Small intestine (tissue), 7 donors: ENCODE measurements around the gene AKR1B15. TPM values are rescaled to one million over a fixed set of nuclear protein-coding genes. Genes with fewer than 3 reads are reported as not detected.
"Not testable (repeated sequence)": the region's sequence is repeated elsewhere in the genome, so short reads cannot be mapped to it uniquely, and the experiment has no call there.

ENCODE experiments used
- DNase-seq, 2 donors: peaks; one replicate each; pipeline versions ENCODE4 v3.0.0 to v3.0.0-alpha.2; 2013
- FAIRE-seq: peaks from 2 replicates; lab custom pipeline; 2012; peaks lifted over from hg19 to GRCh38; lab: Jason Lieb, UNC
- H3K27ac ChIP-seq, 3 donors: one replicate each; pipeline ENCODE4 v1.5.1; 2013; ENCODE audit warnings: low read length in 2 of 3, mild to moderate bottlenecking in 2 of 3, control low read depth in 1 of 3, inconsistent platforms in 1 of 3, low read depth in 1 of 3, moderate library complexity in 1 of 3
- H3K27me3 ChIP-seq, 3 donors: one replicate each; pipeline ENCODE4 v1.6.1; 2013; ENCODE audit warnings: low read length in 3 of 3, inconsistent platforms in 1 of 3; ENCODE audit not compliant: control insufficient read depth in 3 of 3, insufficient read depth in 3 of 3
- H3K36me3 ChIP-seq, 3 donors: one replicate each; pipeline ENCODE4 v1.6.1; 2013; ENCODE audit warnings: low read length in 3 of 3, inconsistent platforms in 1 of 3, low read depth in 1 of 3, mild to moderate bottlenecking in 1 of 3, moderate library complexity in 1 of 3; ENCODE audit not compliant: control insufficient read depth in 3 of 3, insufficient read depth in 2 of 3
- H3K4me1 ChIP-seq, 3 donors: one replicate each; pipeline ENCODE4 v1.6.1; 2013; ENCODE audit warnings: low read length in 2 of 3, inconsistent platforms in 1 of 3, low read depth in 1 of 3, mild to moderate bottlenecking in 1 of 3, moderate library complexity in 1 of 3; ENCODE audit not compliant: control insufficient read depth in 3 of 3, insufficient read depth in 2 of 3
- H3K4me3 ChIP-seq, 3 donors: one replicate each; pipeline ENCODE4 v1.5.1; 2013; ENCODE audit warnings: low read length in 3 of 3, control low read depth in 1 of 3, inconsistent platforms in 1 of 3, low read depth in 1 of 3, mild to moderate bottlenecking in 1 of 3, moderate library complexity in 1 of 3
- H3K9me3 ChIP-seq, 2 donors: one replicate each; pipeline ENCODE4 v1.6.1; 2013; ENCODE audit warnings: low read depth in 1 of 2, low read length in 1 of 2; ENCODE audit not compliant: control insufficient read depth in 2 of 2, insufficient read depth in 1 of 2
- WGBS, 3 donors: extraction: QIAGEN DNeasy Blood & Tissue Kit; methylation state at CpG; one replicate each; pipeline ENCODE4 v1.1.7; 2013; 5-methylcytosine and 5-hydroxymethylcytosine counted together
- polyA plus RNA-seq, 4 donors: library from polyadenylated mRNA; stranded (reverse) in 3 of 4; unstranded in 1 of 4; fragments of 200-250 nt in 3 of 4; fragments of 120-200 nt in 1 of 4; gene quantifications; one replicate each; pipeline versions ENCODE4 v1.2.1 to v1.2.3, GENCODE V29; 2013
- donor health status: healthy with polysubstance abuse.
- donor health status: control.
- donor health status: control.
- donor health status: Bipolar disorder and iron deficiency.
- donor health status: healthy.

AKR1B15 gene
- polyA plus RNA-seq, 4 donors = 0.49 TPM; not detected in 3

DNA sequence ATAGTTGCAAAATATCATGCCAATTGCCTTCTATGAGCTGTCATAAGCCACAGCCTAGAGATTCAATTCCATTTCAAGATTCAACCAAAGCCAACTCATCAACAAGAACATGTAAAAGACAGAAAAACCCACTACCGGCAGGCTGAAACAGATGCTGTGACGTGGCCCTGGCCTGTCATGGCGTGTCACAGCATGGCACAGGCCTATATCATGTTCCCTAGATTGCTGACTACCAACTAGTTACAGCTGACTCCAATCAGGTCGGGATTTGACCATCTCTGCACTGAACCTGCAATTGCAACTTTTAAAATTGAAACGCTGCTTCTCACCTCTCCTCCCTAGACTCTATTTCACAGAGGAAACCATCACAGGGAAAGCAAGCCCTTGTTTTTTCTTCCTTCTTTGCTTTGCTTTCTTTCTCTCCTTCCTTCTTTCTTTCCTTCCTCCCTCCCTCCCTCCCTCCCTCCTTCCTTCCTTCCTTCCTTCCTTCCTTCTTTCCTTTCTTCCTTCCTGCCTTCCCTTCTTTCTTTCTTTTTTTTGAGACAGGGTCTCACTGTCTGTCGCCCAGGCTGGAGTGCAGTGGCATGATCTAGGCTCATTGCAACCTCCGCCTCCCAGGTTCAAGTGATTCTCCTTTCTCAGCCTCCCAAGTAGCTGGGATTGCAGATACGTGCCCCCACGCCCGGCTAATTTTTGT, 22.2 kb upstream of the AKR1B15 start:
- peaks cover 0 to 12% (median 0%) of the 10 kb centered on the region in 3 donors for H3K4me1 ChIP-seq
- H3K9me3 ChIP-seq, H3K27me3 ChIP-seq, H3K36me3 ChIP-seq, DNase-seq, FAIRE-seq, H3K4me3 ChIP-seq: not testable (repeated sequence)
- H3K27ac ChIP-seq = peak overlapping the region in 2 of 3 donors; percentile 28 to 35
- 66 to 83% (median 74%) methylated on average over 10 of the region's 10 CpGs for whole genome bisulfite sequencing, 3 donors

DNA sequence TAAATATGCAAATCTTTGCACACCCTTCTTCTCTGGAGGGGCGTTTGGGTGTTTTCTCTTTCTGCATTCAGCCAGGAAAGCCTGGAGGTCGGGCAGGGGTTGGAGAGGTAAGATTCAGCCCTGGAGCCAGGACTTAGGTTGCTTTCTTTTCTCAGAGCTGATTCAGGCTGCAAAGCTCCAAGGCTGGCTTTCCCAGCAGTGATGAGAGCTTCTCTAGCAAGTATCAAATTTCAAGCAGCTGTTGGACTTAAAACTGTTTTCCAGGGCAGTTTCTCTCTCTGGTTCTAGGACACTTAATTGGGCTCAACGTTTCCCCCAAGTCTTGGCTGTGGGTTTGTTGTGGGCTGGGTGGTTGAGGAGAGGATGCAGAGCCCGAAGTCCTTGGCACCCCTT, 20.9 kb upstream of the AKR1B15 start:
- peaks cover 0 to 21% (median 0%) of the 10 kb centered on the region in 3 donors for H3K4me1 ChIP-seq
- H3K4me3 ChIP-seq = peak overlapping the region in 2 of 3 donors; percentile 22 to 63
- peak overlapping the region; percentile 19 to 37 (median 27) for H3K27ac ChIP-seq
- no peaks in the 10 kb centered on the region for H3K9me3 ChIP-seq
- peaks cover 0 to 9% (median 0%) of the 10 kb centered on the region in 3 donors for H3K36me3 ChIP-seq
- no peaks in the 10 kb centered on the region for H3K27me3 ChIP-seq
- WGBS, 3 donors = 7 to 23% (median 14%) methylated on average over 4 of the region's 4 CpGs
- DNase-seq (peak in 1 of 2 donors; percentile 31), FAIRE-seq (no peak)

DNA sequence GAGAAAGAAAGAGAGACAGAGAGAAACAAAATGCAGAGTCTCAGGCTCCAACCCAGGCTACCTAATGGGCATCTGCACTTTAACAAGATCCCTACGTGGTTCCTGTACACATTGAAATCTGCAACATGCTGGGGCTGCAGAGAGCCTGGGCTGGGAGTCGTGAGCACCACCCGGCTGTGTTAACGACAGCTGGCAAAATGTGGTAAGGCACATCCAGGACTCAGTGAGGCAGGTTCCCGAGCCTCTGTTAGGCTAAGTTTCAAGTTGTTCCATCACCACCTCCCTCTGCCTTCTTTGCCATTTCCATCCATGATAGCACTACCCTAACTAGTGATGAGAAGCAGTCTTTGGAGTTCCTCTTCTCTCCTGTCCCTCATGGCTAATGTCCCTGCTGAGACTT, 20.2 kb upstream of the AKR1B15 start:
- peaks cover 0 to 24% (median 0%) of the 10 kb centered on the region in 3 donors for H3K4me1 ChIP-seq
- peaks cover 0 to 11% (median 0%) of the 10 kb centered on the region in 3 donors for H3K36me3 ChIP-seq
- peak overlapping the region in 2 of 3 donors; percentile 14 to 27 for H3K27ac ChIP-seq
- peak overlapping the region in 2 of 3 donors; percentile 22 to 63 for H3K4me3 ChIP-seq
- H3K9me3 ChIP-seq = no peaks in the 10 kb centered on the region
- 20 to 56% (median 27%) methylated on average over 5 of the region's 5 CpGs for WGBS, 3 donors
- no peaks in the 10 kb centered on the region for H3K27me3 ChIP-seq
- no peak for DNase-seq
- FAIRE-seq = no peak

DNA sequence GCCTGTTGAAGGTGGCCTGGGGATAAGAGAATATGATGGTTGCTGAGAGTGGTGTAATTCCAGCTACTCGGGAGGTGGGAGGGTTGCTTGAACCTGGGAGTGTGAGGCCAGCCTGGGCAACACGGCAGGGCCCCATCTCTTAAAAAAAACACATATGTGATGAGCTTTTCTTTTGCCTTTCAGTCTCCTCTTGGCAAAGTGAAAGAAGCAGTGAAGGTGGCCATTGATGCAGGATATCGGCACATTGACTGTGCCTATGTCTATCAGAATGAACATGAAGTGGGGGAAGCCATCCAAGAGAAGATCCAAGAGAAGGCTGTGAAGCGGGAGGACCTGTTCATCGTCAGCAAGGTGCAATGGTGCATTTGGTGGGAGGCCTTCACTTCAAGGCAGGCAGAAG, 18.4 kb upstream of the AKR1B15 start:
- FAIRE-seq (no peak), DNase-seq (no peak)
- peak overlapping the region; percentile 14 to 92 (median 29) for H3K27ac ChIP-seq
- H3K4me3 ChIP-seq = peak overlapping the region in 1 of 3 donors; percentile 63
- WGBS, 3 donors = 61 to 84% (median 66%) methylated on average over 5 of the region's 5 CpGs
- H3K27me3 ChIP-seq = no peaks in the 10 kb centered on the region
- H3K9me3 ChIP-seq = no peaks in the 10 kb centered on the region
- H3K36me3 ChIP-seq = peaks cover 0 to 16% (median 0%) of the 10 kb centered on the region in 3 donors
- H3K4me1 ChIP-seq = peaks cover 0 to 24% (median 0%) of the 10 kb centered on the region in 3 donors

DNA sequence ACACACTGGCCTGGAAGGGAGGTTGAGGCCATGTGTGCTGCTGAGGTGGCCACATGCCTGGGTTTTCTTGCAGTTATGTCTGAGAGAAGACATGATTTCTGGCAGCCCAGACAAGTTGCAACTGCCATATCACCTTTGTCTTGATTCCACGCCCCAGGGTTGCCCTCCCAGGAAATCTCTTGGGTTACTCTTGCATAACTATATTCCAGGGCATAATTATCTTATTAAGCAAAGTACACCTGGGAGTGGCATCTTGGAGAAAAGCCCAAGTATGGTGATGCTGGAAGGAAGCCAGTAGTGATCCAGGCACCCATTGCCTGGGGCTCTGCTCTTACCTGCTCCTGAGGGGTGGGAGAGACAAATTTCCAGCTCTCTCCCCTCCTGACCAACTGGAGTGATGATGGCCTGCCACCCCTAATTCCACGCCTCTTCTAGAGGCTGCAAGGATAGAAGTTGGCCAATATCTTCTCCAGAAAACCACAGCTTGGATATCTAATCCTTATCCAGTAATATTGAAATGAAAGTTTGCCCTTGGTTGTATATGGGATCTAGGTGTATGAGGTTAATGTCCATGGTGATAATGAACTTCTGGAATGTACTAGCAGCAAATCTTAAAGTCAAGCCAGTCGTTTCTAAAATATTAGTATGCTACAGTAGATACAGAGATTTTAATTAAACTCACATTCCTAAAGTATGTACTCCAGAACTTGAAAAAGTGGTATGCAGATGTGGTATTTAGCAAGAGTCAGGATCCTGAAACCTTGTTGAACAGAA, 16.5 kb upstream of the AKR1B15 start:
- no peaks in the 10 kb centered on the region for H3K9me3 ChIP-seq
- no peak for FAIRE-seq
- no peaks in the 10 kb centered on the region for H3K27me3 ChIP-seq
- 7 to 47% (median 24%) methylated on average over 3 of the region's 3 CpGs for WGBS, 3 donors
- DNase-seq = peak; percentile 85 to 97
- H3K4me1 ChIP-seq = peaks cover 0 to 19% (median 0%) of the 10 kb centered on the region in 3 donors
- H3K36me3 ChIP-seq = peaks cover 0 to 21% (median 3%) of the 10 kb centered on the region in 3 donors
- H3K27ac ChIP-seq = peak overlapping the region; percentile 76 to 92 (median 90)
- peak overlapping the region in 1 of 3 donors; percentile 63 for H3K4me3 ChIP-seq

DNA sequence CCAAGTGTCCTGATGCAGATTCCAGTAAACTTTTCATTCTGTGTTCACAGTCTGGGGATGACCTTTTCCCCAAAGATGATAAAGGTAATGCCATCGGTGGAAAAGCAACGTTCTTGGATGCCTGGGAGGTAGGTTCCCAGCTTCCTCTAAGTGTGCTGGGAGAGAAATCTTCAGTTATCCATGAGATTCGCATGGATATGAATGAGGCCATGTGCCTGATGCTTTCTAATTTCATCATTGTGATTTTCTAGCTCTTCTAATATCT, 16.0 kb upstream of the AKR1B15 start:
- Histone ChIP-seq H3K27ac (peak overlapping the region in 2 of 3 donors; percentile 50 to 76), H3K4me1 (peaks cover 0 to 16% (median 0%) of the 10 kb centered on the region in 3 donors), H3K27me3 (no peaks in the 10 kb centered on the region), H3K9me3 (no peaks in the 10 kb centered on the region), H3K4me3 (peak overlapping the region in 1 of 3 donors; percentile 30), H3K36me3 (peaks cover 0 to 21% (median 3%) of the 10 kb centered on the region in 3 donors)
- no peak for DNase-seq
- FAIRE-seq = no peak
- 35 to 65% (median 44%) methylated on average over 3 of the region's 3 CpGs for WGBS, 3 donors

DNA sequence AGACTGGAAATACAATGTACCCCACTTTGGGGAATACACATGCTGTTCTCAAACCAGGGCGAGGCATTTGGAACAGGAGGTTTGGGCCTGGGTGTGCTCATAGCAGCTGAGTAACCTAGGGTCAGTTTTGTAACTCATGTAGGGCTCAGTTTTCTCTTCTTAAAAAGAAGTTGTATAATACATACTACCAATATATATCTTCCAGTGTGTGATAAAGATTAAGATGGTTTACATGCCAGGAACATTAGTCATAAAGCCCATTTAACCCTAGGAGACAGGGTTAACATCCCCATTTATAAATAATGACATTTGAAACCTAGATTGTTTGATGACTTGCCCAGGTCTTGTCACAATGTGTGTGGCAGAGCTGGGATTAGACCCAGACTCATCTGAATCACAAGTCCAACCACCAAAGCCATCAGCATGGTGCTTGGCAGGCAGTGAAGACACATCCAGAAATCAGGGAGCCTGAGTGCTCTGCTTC, 15.6 kb upstream of the AKR1B15 start:
- Histone ChIP-seq H3K9me3 (no peaks in the 10 kb centered on the region), H3K27ac (peak overlapping the region in 2 of 3 donors; percentile 50 to 76), H3K27me3 (no peaks in the 10 kb centered on the region), H3K36me3 (peaks cover 0 to 25% (median 6%) of the 10 kb centered on the region in 3 donors), H3K4me3 (peak overlapping the region in 1 of 3 donors; percentile 30), H3K4me1 (peaks cover 0 to 15% (median 0%) of the 10 kb centered on the region in 3 donors)
- WGBS, 3 donors = 65 to 87% (median 84%) methylated on average over 1 of the region's 1 CpG
- FAIRE-seq = no peak
- no peak for DNase-seq

DNA sequence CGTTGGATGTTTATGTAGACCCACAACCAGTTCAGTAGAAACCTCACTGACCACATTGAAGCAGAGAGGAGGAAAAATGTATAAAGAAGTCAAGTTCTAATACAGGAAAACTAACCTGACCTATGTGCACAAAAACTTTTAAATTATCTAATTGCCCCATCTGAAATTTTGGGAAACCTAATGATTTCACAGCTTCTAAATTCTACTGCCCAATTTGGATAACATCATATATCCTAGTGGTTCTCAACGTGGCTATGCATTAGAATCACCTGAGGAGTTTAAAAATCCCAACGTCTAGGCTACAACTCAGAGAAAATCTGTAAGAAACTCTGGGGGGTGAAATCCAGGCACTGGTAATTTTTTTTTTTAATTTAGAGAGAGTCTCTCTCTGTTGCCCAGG, 14.3 kb upstream of the AKR1B15 start:
- Histone ChIP-seq H3K4me1 (peaks cover 0 to 15% (median 0%) of the 10 kb centered on the region in 3 donors), H3K27ac (no peak overlapping the region), H3K9me3 (no peaks in the 10 kb centered on the region), H3K4me3 (no peak overlapping the region), H3K27me3 (no peaks in the 10 kb centered on the region), H3K36me3 (peaks cover 0 to 25% (median 7%) of the 10 kb centered on the region in 3 donors)
- FAIRE-seq (no peak), DNase-seq (no peak)
- WGBS, 3 donors = 83 to 91% (median 84%) methylated on average over 3 of the region's 3 CpGs
